ENCODE results near the gene SHISAL2A.

DNA sequence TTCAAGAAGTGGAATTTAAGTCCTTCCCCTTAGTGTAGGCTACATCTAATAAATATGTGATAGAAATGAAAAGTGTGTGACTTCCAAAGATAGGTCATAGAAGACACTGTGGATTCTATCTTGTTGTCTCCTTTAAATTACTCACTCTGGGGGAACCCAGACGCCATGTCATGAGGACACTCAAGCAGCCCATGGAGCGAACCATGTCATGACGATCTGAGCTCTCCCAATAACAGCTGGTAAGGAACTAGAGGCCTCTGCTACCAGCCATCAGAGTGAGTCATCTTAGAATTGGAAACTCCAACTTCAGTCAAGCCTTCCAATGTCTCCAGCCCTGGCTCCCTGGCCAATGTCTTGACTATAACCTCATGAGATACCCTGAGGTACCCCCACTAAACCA, 58.9 kb downstream of the SHISAL2A start:
- TF ChIP-seq, protein P1, sequence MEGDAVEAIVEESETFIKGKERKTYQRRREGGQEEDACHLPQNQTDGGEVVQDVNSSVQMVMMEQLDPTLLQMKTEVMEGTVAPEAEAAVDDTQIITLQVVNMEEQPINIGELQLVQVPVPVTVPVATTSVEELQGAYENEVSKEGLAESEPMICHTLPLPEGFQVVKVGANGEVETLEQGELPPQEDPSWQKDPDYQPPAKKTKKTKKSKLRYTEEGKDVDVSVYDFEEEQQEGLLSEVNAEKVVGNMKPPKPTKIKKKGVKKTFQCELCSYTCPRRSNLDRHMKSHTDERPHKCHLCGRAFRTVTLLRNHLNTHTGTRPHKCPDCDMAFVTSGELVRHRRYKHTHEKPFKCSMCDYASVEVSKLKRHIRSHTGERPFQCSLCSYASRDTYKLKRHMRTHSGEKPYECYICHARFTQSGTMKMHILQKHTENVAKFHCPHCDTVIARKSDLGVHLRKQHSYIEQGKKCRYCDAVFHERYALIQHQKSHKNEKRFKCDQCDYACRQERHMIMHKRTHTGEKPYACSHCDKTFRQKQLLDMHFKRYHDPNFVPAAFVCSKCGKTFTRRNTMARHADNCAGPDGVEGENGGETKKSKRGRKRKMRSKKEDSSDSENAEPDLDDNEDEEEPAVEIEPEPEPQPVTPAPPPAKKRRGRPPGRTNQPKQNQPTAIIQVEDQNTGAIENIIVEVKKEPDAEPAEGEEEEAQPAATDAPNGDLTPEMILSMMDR (IDR thresholded peaks at IDR 0.05; ENCODE audit: borderline replicate concordance, extremely low read depth, low read length, poor library complexity, severe bottlenecking) = no peak
- no peak for TF ChIP-seq EZH2 (IDR thresholded peaks at IDR 0.05; ENCODE audit: borderline replicate concordance, low read depth, low read length, severe bottlenecking)
